A673 (cell line): Measurements from ENCODE around the gene CEMIP2.

Experiments used
- EZH2 ChIP-seq: fragments of 200-600 bp; sonication (generic); IDR thresholded peaks from 2 replicates; pipeline ENCODE4 v1.6.1; 2017; ENCODE audit warnings: borderline replicate concordance, low read depth, mild to moderate bottlenecking, mixed read lengths, antibody characterized with exemption, low read length; ENCODE audit not compliant: poor library complexity, severe bottlenecking
- TF ChIP-seq, protein P1 (sequence below): fragments of 300-800, 200-600 bp; sonication (generic); conservative IDR thresholded peaks from 2 replicates; pipeline ENCODE4 v1.5.1; 2017; ENCODE audit warnings: low read depth, mild to moderate bottlenecking, antibody characterized with exemption, low read length, moderate library complexity, mixed read lengths

- TF ChIP-seq, protein P1, sequence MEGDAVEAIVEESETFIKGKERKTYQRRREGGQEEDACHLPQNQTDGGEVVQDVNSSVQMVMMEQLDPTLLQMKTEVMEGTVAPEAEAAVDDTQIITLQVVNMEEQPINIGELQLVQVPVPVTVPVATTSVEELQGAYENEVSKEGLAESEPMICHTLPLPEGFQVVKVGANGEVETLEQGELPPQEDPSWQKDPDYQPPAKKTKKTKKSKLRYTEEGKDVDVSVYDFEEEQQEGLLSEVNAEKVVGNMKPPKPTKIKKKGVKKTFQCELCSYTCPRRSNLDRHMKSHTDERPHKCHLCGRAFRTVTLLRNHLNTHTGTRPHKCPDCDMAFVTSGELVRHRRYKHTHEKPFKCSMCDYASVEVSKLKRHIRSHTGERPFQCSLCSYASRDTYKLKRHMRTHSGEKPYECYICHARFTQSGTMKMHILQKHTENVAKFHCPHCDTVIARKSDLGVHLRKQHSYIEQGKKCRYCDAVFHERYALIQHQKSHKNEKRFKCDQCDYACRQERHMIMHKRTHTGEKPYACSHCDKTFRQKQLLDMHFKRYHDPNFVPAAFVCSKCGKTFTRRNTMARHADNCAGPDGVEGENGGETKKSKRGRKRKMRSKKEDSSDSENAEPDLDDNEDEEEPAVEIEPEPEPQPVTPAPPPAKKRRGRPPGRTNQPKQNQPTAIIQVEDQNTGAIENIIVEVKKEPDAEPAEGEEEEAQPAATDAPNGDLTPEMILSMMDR, result no peak
- no peak for TF ChIP-seq EZH2
Observed at GRCh38 chr9:71638627-71639026, 129.7 kb downstream of the CEMIP2 start.
